BE2C (cell line): Measurements from ENCODE around the gene LIN37.
A peak's percentile ranks its signal among the peaks of the same experiment; 100 is the strongest.
"Not testable (repeated sequence)": the region's sequence is repeated elsewhere in the genome, so short reads cannot be mapped to it uniquely, and the experiment has no call there.

Source experiments
- DNase-seq: peaks from one replicate; pipeline ENCODE4 v3.0.0-alpha.2; 2020
- H3K27me3 ChIP-seq: fragments of 250-450 bp; sonication (Bioruptor Pico); 2 replicates; pipeline ENCODE4 v1.5.1; 2020; ENCODE audit warnings: mild to moderate bottlenecking
- H3K36me3 ChIP-seq: fragments of 250-450 bp; sonication (Bioruptor Pico); 2 replicates; pipeline ENCODE4 v1.5.1; 2020; ENCODE audit warnings: mild to moderate bottlenecking
- H3K4me1 ChIP-seq: fragments of 250-450 bp; sonication (Bioruptor Pico); 2 replicates; pipeline ENCODE4 v1.5.1; 2020
- H3K4me3 ChIP-seq: 2 replicates; pipeline ENCODE4 v1.5.1; 2011; ENCODE audit warnings: low read depth, low read length
- H3K9me3 ChIP-seq: fragments of 250-450 bp; sonication (Bioruptor Pico); 2 replicates; pipeline ENCODE4 v1.5.1; 2020
- TF ChIP-seq, protein P1 (sequence below): IDR thresholded peaks from 2 replicates; pipeline ENCODE4 v1.5.1; 2012; ENCODE audit warnings: mild to moderate bottlenecking, low read depth, low read length

LIN37 gene

DNA sequence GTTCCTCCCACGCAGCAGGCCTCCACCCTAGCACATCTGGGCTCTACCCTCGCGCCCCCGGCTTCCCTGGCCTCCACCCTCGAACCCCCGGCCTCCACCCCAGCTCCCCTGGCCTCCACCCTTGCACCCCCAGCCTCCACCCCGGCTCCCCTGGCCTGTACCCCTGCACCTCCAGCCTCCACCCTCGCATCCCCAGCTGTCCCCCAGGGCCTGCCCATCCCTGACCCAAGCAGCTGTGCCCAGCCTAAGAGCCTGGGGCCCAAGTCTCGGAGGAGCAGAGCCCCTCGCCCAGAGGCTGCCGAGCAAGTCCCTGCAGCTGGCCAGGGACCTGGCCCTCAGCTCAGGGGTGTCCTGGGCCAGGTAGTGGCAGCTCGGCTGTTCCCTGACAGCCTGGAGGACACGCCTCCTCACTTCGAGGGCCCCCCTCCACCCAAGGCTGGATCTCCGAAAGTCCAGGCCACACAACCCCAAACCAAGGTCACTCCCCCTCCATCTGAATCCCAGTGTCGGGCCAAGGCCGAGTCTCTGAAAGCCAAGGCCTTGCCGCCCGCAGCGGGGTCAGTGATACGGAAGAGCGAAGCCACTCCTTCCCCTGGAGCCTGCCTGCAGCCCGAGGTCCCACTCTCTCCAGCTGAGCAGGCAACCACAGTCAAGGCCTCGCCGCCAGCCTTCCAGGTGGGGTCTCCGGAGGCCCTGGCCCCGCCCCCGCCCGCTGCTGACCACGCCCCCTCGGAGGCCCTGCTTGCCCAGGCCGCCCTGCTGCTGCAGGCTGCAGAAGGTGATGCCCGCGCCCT is 19.1 kb downstream of the LIN37 start:
- no peak for DNase-seq
- no peak overlapping the region for H3K4me3 ChIP-seq

DNA sequence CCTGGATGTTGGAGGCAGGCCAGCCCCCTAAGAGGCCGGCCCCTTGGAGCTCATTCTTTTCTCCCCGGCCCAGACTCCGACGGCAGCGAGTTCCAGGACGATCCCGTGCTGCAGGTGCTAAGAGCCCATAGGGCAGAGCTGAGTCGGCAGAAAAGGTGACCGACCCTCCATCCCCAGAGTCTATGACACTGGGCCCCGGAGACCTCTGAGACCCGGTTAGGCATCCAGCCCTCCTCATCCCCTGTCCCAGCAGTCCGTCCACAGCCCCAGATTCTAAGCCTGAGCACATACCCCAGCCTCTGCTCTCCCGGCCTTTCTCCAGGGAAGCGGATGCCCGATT is 19.7 kb downstream of the LIN37 start:
- TF ChIP-seq, protein P1, sequence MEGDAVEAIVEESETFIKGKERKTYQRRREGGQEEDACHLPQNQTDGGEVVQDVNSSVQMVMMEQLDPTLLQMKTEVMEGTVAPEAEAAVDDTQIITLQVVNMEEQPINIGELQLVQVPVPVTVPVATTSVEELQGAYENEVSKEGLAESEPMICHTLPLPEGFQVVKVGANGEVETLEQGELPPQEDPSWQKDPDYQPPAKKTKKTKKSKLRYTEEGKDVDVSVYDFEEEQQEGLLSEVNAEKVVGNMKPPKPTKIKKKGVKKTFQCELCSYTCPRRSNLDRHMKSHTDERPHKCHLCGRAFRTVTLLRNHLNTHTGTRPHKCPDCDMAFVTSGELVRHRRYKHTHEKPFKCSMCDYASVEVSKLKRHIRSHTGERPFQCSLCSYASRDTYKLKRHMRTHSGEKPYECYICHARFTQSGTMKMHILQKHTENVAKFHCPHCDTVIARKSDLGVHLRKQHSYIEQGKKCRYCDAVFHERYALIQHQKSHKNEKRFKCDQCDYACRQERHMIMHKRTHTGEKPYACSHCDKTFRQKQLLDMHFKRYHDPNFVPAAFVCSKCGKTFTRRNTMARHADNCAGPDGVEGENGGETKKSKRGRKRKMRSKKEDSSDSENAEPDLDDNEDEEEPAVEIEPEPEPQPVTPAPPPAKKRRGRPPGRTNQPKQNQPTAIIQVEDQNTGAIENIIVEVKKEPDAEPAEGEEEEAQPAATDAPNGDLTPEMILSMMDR: no peak
- Histone ChIP-seq H3K9me3 (no peaks in the 10 kb centered on the region), H3K4me3 (no peak overlapping the region)

More for the DNA sequence above, 19.1 kb downstream of the LIN37 start:
- peaks cover 4% of the 10 kb centered on the region for H3K36me3 ChIP-seq
- TF ChIP-seq, protein P1: no peak
- no peaks in the 10 kb centered on the region for H3K9me3 ChIP-seq
- H3K4me1 ChIP-seq: no peaks in the 10 kb centered on the region
- H3K27me3 ChIP-seq: no peaks in the 10 kb centered on the region

DNA sequence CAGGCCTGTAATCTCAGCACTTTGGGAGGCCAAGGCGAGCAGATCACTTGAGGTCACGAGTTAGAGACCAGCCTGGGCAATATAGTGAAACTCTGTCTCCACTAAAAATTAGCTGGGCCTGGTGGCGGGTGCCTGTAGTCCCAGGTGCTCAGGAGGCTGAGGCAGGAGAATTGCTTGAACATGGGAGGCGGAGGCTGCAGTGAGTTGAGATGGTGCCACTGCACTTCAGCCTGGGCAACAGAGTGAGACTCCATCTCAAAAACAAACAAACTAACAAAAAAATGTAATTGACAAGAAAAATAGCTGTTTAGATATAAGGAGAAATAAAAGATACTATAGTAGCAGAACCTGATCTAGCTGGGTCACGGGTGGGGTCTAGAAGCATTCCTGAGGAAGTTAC is 24.0 kb downstream of the LIN37 start:
- not testable (repeated sequence) for H3K36me3 ChIP-seq, H3K4me3 ChIP-seq, DNase-seq, H3K4me1 ChIP-seq, H3K27me3 ChIP-seq, H3K9me3 ChIP-seq

More for the DNA sequence above, 19.7 kb downstream of the LIN37 start:
- no peaks in the 10 kb centered on the region for H3K4me1 ChIP-seq
- H3K27me3 ChIP-seq: no peaks in the 10 kb centered on the region
- DNase-seq: no peak
- peaks cover 4% of the 10 kb centered on the region for H3K36me3 ChIP-seq

DNA sequence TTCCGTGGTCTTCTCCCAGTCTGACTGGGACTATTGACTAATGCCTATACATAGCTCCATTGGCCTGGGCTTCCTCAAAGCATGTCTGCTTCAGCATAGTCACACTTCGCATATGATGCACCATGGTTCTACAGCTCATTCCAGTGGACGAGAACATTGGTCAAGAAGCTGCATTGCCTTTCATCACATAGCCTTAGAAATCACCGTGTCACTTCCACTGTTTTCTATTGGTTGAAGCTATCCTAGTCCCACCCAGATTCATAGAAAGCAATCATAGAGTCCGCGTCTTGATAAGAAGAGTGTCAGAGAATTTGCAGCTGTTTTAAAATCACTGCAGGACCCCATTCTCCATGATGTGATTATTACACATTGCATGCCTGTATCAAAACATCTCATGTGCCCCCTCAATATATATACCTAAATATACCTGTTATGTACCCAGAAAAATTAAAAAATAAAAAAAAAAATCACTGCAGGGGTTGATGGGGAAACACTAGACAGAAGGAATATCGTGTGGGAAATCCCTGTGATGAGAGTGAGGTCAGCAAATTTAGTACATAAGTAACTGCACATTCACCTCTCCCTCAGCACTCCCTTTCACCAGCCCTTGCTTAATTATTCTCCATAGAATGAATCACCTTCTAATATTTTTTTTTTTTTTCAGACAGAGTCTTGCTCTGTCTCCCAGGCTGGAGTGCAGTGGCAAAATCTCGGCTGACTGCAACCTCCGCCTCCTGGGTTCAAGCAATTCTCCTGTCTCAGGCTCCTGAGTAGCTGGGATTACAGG is 24.8 kb downstream of the LIN37 start:
- no peaks in the 10 kb centered on the region for H3K36me3 ChIP-seq
- no peaks in the 10 kb centered on the region for H3K27me3 ChIP-seq
- H3K4me3 ChIP-seq: no peak overlapping the region
- DNase-seq: no peak
- no peaks in the 10 kb centered on the region for H3K9me3 ChIP-seq
- H3K4me1 ChIP-seq: peaks cover 6% of the 10 kb centered on the region
- TF ChIP-seq, protein P1: no peak

DNA sequence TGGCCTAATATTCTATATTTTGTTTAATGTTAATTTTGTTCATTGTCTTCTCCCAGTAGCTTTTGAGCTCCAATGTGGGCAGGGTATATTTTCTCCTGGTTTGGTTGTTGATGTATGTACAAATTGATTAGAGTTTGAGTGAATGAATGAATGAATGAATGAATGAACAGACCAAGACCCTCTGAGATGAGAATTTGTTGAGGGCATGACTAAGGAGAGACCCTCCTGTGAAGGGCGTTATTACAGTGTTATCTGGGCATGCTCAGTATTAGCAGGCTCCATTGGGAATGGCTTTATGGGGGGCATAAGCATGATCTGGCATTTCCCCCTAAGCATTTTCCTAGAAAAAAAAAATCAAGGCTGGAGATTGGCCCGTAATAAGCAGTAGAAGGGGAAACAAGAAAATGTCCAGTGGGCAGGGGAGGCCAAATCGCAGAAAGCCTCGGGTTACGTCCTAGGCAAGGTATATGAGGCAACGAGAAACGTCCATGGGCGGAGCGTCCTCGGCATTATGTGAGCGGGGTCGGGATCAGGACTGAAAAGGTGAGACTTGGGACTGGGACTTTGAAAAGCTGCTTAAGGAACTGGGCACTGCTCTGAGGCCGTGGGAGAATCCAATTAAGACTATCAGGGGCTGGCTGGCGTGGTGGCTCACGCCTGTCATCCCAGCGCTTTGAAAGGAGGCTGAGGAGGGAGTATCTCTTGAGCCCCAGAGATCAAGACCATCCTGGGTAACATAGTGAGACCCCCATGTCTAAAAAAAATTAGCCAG is 26.1 kb downstream of the LIN37 start:
- TF ChIP-seq, protein P1: no peak
- H3K27me3 ChIP-seq: no peaks in the 10 kb centered on the region
- H3K4me1 ChIP-seq: peaks cover 6% of the 10 kb centered on the region
- H3K4me3 ChIP-seq: peak overlapping the region; percentile 48
- H3K36me3 ChIP-seq: no peaks in the 10 kb centered on the region
- no peaks in the 10 kb centered on the region for H3K9me3 ChIP-seq
- no peak for DNase-seq

DNA sequence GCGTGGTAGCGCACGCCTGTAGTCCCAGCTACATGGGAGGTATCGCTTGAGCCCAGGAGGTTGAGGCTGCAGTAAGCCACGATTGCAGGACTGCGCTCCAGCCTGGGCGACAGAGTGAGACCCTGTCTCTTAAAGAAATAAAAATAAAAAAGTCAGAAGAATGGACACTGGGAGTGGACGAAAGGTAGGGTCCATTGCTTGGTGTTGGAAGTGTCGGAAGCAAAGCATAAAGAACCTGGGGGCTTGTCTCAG is 26.6 kb downstream of the LIN37 start:
- H3K4me3 ChIP-seq: peak overlapping the region; percentile 48
- no peaks in the 10 kb centered on the region for H3K9me3 ChIP-seq
- H3K4me1 ChIP-seq: peaks cover 6% of the 10 kb centered on the region
- H3K36me3 ChIP-seq: no peaks in the 10 kb centered on the region
- TF ChIP-seq, protein P1: no peak
- no peaks in the 10 kb centered on the region for H3K27me3 ChIP-seq
- DNase-seq: no peak
